ENCODE results near the gene ELOVL3. TPM values are rescaled to one million over a fixed set of nuclear protein-coding genes. Genes with fewer than 3 reads are reported as not detected.

The ELOVL3 gene
- total and polyA plus RNA-seq, 2 of the 4 experiments (the other 2 are of a cell fraction) = 0.09 to 0.36 TPM

DNA sequence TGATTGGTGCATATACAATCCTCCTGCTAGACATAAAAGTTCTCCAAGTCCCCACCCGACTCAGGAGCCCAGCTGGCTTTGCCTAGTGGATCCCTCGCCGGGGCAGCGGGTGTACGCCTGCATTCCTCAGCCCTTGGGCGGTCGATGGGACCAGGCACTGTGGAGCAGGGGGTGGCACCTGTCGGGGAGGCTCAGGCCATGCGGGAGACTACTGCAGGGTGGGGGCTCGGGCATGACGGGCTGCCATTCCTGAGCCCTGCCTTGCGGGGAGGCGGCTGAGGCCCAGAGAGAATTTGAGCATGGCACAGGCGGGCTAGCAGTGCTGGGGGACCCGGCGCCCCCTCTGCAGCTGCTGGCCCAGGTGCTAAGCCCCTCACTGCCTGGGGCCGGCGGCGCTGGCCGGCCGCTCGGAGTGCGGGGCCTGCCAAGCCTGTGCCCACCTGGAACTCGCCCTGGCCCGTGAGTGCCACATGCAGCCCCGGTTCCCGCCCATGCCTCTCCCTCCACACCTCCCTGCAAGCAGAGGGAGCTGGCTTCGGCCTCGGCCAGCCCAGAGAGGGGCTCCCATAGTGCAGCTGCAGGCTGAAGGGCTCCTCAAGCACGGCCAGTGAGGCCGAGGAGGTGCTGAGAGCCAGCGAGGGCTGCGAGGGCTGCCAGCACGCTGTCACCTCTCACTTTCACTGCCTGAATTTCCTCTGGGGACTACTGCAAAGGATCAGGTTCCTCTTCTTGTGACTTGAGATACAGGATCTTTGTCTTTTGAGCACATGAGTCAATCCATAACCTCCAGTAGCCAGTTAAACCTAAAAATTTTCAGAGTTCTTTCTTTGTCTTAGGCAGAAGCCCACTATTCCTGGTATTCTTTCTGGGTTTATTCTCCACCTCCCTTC lies 25.1 kb upstream of the ELOVL3 start:
- BruUV-seq (replicated peaks) = no TSS peak
- H4K91ac ChIP-seq (ENCODE audit: insufficient read depth, low read depth, low read length) = no peak overlapping the region
- H4K20me1 ChIP-seq (ENCODE audit: insufficient read depth, low read length) = no peaks in the 10 kb centered on the region
- H3K9me3 ChIP-seq (ENCODE audit: control insufficient read depth, insufficient read depth, low read length) = peaks cover 10% of the 10 kb centered on the region
- no peaks in the 10 kb centered on the region for H3K36me3 ChIP-seq (ENCODE audit: control insufficient read depth, insufficient read depth, low read length)
- no peaks in the 10 kb centered on the region for H3K79me1 ChIP-seq (ENCODE audit: low read depth in 1 of 2, low read length in 2 of 2)
- ChIA-PET CTCF (interaction anchor here (0.6 kb wide), 1 partner anchor 194 kb away, joined by 3 read pairs; no protein-coding TSS in a partner anchor), POLR2A (ENCODE audit: unreplicated experiment) (no interaction called here)
- no peak overlapping the region for H3K4me2 ChIP-seq (ENCODE audit: low read depth, low read length)
- no peak overlapping the region for H4K5ac ChIP-seq (ENCODE audit: low read depth, low read length)
- H2AFZ ChIP-seq (replicated peaks; ENCODE audit: low read length, poor library complexity) = no peak overlapping the region
- no peak overlapping the region for H3K4ac ChIP-seq (ENCODE audit: low read depth, low read length)
- H3K23ac ChIP-seq (ENCODE audit: low read depth, low read length) = no peak overlapping the region
- TF ChIP-seq CEBPB (IDR thresholded peaks at IDR 0.05; ENCODE audit: low read depth, low read length) = no peak
- TF ChIP-seq NFE2L2 (IDR thresholded peaks at IDR 0.05; ENCODE audit: low read depth, low read length) = no peak
- no peak for TF ChIP-seq RFX5 (IDR thresholded peaks at IDR 0.05; ENCODE audit: low read depth, low read length)
- no peak for TF ChIP-seq ELK1 (IDR thresholded peaks at IDR 0.05; ENCODE audit: borderline replicate concordance, low read depth, low read length)
- no peak for TF ChIP-seq FOS (IDR thresholded peaks at IDR 0.05; ENCODE audit: low read depth, low read length)
- no peak overlapping the region for H3K14ac ChIP-seq (replicated peaks; ENCODE audit: low read depth, low read length)
- no peak overlapping the region for H3K18ac ChIP-seq (ENCODE audit: low read depth, low read length)
- H3K4me1 ChIP-seq (ENCODE audit: control insufficient read depth, insufficient read depth, low read length) = no peaks in the 10 kb centered on the region
- H4K8ac ChIP-seq (ENCODE audit: low read depth in 2 of 2, low read length in 2 of 2) = no peak overlapping the region
- no peak overlapping the region for H3K27ac ChIP-seq (ENCODE audit: insufficient read depth, low read length)
- H2BK20ac ChIP-seq (ENCODE audit: low read depth, low read length) = no peak overlapping the region
- intact Hi-C loops (cut with micrococcal nuclease) = no loop called here
- H3K9ac ChIP-seq (ENCODE audit: low read depth, low read length) = no peak overlapping the region
- DNase-seq (no peak), ATAC-seq (ENCODE audit: low read depth) (no peak)
- H3K27me3 ChIP-seq (ENCODE audit: control insufficient read depth, insufficient read depth, low read length) = peaks cover 20% of the 10 kb centered on the region
- dilution Hi-C loops (cut with HindIII; ENCODE audit: low sequenced_read_pairs, unreplicated experiment) = no loop called here
- H2BK15ac ChIP-seq (ENCODE audit: low read depth, low read length) = no peak overlapping the region
- in situ Hi-C loops (cut with MboI; ENCODE audit: low sequenced_read_pairs) = no loop called here
- H3K9me1 ChIP-seq (ENCODE audit: insufficient read depth, low read length) = no peaks in the 10 kb centered on the region
- H2BK5ac ChIP-seq (ENCODE audit: low read depth, low read length, poor library complexity, severe bottlenecking) = no peak overlapping the region
- 77% methylated on average over 25 of the region's 34 CpGs; no CpG with 5 or more reads in 1 of the 2 experiments for WGBS, 2 experiments (ENCODE audit: extremely low coverage in 2 of 2, insufficient read length in 1 of 2)
- H2BK120ac ChIP-seq (ENCODE audit: low read depth, low read length) = no peak overlapping the region
- no peak overlapping the region for H2AK9ac ChIP-seq (replicated peaks; ENCODE audit: low read depth, low read length, poor library complexity)
- no peak overlapping the region for H3K56ac ChIP-seq (ENCODE audit: extremely low read depth, insufficient read depth, low read length)
- H2AK5ac ChIP-seq (ENCODE audit: low read depth, low read length) = no peak overlapping the region
- H3K4me3 ChIP-seq (ENCODE audit: insufficient read depth, low read depth, low read length) = no peak overlapping the region

Data from IMR-90 (cell line).